Left ventricle myocardium superior (tissue), 1 donor: ENCODE measurements around the gene GTF2E1. TPM values are rescaled to one million over a fixed set of nuclear protein-coding genes. Genes with fewer than 3 reads are reported as not detected.

ENCODE experiments used
- ATAC-seq: fragments of 200-7000 bp; cut with Tn5 transposase; one replicate; pipeline ENCODE4 v1.9.1; 2020; ENCODE audit warnings: mild to moderate bottlenecking, moderate library complexity
- DNase-seq: peaks from one replicate; pipeline ENCODE4 v3.0.0-alpha.2; 2020
- intact Hi-C: fragments of 100-400 bp; cut with micrococcal nuclease; formaldehyde crosslinking; loops from one replicate; pipeline ENCODE4 v1.11.0; 2022
- total RNA-seq: library from RNA; stranded (reverse); fragmentation: NEBNext Ultra II Directional; extraction: Animal tissue kit (Norgen Biotek cat#: 25700); gene quantifications from one replicate; pipeline ENCODE4 v1.2.1, GENCODE V29; 2021
- donor health status: DM: no; HTN: yes; CAD: no; lungs with severe emphysema.

GTF2E1 gene
- total RNA-seq, 1 donor from 2014 or later = 11.4 TPM

GRCh38 chr3:120793601-120794000 is 51.1 kb downstream of the GTF2E1 start:
- DNase-seq (no peak), ATAC-seq (no peak)
- intact Hi-C loops = loop anchor here (10.0 kb wide), 2 partner anchors 379 to 549 kb away; no protein-coding TSS in a partner anchor

DNA sequence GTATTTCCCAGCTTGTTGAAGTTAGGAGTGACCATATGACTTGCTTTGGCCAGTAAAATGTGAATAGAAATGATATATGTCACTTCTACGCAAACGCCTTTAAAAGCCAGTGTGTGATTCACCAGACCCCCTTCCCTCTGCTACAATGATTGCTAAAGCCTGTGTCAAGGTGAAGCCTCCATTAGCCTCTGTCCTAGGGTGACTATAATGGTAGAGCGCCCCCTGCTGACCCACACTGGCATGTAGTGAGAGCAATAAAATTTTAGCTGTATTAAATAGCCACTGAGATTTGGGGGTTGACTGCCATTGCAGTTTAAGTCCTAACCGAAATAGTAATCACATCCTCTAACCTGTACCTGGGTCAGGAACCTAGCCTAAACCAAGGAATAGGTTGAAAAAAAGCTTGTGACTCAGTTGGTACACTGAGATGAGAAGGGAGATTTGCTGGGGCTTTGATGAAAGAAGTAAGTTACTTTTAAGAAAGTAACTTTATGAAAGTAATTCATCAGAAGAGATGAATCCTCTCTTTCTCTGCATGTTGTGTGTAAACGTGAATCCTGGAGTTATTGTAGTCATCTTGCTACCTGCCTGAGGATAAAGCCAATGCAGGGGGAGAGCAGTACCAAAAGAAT is 52.6 kb downstream of the GTF2E1 start:
- intact Hi-C loops = loop anchor here (5.0 to 10.0 kb wide), 3 partner anchors 233 to 550 kb away; no protein-coding TSS in a partner anchor
- ATAC-seq (peak; percentile 89), DNase-seq (peak; percentile 88)

DNA sequence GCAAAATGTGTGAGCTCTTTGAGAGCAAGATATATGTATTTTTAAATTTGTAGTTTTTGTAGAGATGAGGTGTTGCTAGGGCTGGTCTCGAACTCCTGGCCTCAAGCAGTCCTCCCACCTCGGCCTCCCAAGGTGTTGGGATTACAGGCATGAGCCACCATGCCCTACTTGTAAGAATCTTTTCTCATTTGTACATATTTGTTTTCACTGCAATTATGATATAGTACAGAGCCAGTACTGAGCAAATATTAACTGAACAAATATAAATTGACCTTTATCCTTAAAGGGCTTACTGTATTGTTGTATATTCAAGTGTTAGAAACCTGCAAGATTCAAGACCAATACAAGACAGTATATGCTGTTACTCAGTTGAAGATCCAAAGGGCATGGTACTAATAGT is 53.4 kb downstream of the GTF2E1 start:
- DNase-seq (no peak), ATAC-seq (no peak)
- intact Hi-C loops = loop anchor here (5.0 to 10.0 kb wide), 3 partner anchors 234 to 551 kb away; no protein-coding TSS in a partner anchor

- ATAC-seq (no peak), DNase-seq (no peak)
- intact Hi-C loops = loop anchor here (5.0 to 10.0 kb wide), 3 partner anchors 235 to 552 kb away; no protein-coding TSS in a partner anchor
Measured at GRCh38 chr3:120796976-120797375, 54.4 kb downstream of the GTF2E1 start.

- DNase-seq (no peak), ATAC-seq (no peak)
- intact Hi-C loops = loop anchor here (5.0 to 10.0 kb wide), 3 partner anchors 236 to 553 kb away; no protein-coding TSS in a partner anchor
Measured at GRCh38 chr3:120797857-120798256, 55.3 kb downstream of the GTF2E1 start.

DNA sequence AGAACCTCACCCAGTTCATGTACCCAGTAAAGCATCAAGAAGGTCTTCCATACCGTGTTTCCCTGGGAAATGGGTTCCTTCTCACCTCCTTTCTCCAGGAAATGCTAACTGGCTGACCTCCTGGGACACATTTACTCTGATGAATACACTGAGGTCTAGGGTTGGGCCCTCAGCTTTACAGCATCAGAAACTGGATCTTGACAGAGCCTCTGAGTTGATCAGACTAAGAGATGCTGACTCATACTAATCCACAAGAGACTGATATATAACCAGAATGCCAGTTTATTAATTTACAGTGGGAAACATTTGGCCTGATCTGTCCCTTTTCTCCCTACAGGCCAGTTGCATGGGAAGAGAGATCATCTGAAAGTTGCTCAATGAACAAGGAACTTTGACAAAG is 55.8 kb downstream of the GTF2E1 start:
- ATAC-seq = no peak
- intact Hi-C loops = loop anchor here (5.0 to 10.0 kb wide), 3 partner anchors 236 to 554 kb away; no protein-coding TSS in a partner anchor
- DNase-seq = no peak

GRCh38 chr3:120800625-120801024 is 58.1 kb downstream of the GTF2E1 start:
- no peak for DNase-seq
- intact Hi-C loops = no loop called here
- ATAC-seq = peak; percentile 28

- DNase-seq = no peak
- intact Hi-C loops = no loop called here
- no peak for ATAC-seq
Measured at GRCh38 chr3:120801484-120801883, 58.9 kb downstream of the GTF2E1 start.

DNA sequence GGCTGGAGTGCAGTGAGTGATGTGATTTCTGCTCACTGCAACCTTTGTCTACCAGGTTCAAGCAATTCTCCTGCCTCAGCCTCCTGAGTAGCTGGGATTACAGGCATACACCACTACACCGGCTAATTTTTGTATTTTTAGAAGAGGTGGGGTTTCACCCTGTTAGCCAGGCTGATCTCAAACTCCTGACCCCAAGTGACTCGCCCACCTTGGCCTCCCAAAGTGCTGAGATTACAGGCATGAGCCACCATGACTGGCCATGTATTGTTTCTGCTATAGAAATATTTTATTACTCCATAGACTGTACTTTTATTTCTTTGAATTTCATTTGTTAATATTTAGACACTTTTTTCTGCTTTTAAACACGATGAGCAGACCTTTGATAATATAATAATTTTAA is 60.4 kb downstream of the GTF2E1 start:
- ATAC-seq = no peak
- intact Hi-C loops = no loop called here
- no peak for DNase-seq

DNA sequence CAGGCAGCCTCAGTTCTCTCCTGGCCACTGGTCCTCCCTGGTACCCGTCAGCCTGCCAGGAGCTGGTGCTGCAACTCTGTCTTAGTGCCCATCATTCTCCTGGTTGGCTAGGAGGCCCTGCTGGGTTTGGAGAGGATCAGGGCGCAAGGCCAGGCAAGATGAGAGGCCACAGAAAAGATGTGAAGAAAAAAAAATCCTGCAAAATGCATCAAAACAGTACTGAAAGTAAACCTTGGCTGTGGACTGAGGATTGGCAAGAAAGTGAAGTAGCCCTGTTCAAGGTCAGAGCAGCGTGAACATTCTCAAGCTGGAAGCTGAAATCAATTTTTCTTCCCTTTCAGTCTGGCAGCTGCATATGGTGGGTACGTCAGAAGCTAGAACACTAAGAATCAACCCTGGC is 74.2 kb downstream of the GTF2E1 start:
- no peak for DNase-seq
- intact Hi-C loops = no loop called here
- no peak for ATAC-seq

DNA sequence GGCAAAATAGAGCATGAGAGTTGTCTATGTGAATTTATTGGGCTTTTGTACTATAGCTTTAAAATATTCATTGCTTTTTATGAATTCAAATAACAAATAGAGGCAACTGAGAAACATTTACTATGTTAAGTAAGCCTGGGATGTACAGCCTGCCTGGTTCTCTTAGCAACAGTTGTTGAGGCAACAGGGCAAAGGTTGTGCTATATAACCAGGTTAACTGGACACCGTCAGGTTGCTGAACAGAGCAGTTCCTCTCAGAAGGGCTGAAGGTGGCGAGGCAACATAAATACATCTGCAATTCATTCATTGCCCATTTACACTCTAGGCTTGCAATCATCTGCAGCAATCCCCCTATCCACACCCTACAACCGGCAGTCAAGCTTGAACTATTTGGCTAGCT is 78.2 kb downstream of the GTF2E1 start:
- no peak for DNase-seq
- ATAC-seq = no peak
- intact Hi-C loops = no loop called here

GRCh38 chr3:120821426-120821825 is 78.9 kb downstream of the GTF2E1 start:
- intact Hi-C loops = no loop called here
- ATAC-seq (no peak), DNase-seq (no peak)

- ATAC-seq (no peak), DNase-seq (no peak)
- intact Hi-C loops = no loop called here
Measured at GRCh38 chr3:120823156-120823555, 80.6 kb downstream of the GTF2E1 start.

DNA sequence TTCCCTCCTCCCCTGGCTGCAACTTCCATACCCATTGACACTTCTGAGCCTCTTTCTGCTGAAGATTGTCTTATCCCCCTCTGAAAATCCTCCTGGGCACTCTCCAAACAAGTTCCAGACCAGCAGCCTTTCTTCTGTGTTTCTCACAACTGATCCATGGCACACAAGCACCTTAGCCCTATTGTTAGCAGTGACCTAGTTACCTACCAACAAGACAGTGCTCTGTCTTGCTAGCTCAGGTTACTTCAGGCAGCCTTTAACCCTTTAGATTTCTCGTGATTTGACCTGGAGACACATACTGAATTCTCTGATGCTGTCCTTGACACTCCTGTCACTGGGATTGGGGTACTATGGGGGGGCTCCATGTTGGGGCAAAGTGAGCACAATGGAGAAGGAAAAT is 82.1 kb downstream of the GTF2E1 start:
- no peak for ATAC-seq
- no peak for DNase-seq
- intact Hi-C loops = no loop called here

GRCh38 chr3:120828796-120829195 is 86.3 kb downstream of the GTF2E1 start:
- ATAC-seq = no peak
- DNase-seq = no peak
- intact Hi-C loops = no loop called here

- intact Hi-C loops = no loop called here
- DNase-seq (no peak), ATAC-seq (no peak)
Measured at GRCh38 chr3:120831066-120831465, 88.5 kb downstream of the GTF2E1 start.

Other genes starting within 250 kb of the GTF2E1 start
- gene NDUFB4, start 146.4 kb upstream of the GTF2E1 start, total RNA-seq = 645 TPM
- gene HGD, start 60.5 kb upstream of the GTF2E1 start, total RNA-seq = not detected
- gene RABL3, start 228 bp upstream of the GTF2E1 start, total RNA-seq = 19.4 TPM
- gene STXBP5L, start 165.5 kb downstream of the GTF2E1 start, total RNA-seq = not detected